Measurements from ENCODE around the gene GRAP2. TPM values are rescaled to one million over a fixed set of nuclear protein-coding genes. Genes with fewer than 3 reads are reported as not detected.

The GRAP2 gene
- total and polyA plus RNA-seq, 2 of the 13 experiments (the other 11 are each of a cell fraction or from before 2014, with no cell fraction given) = 0.15 TPM; not detected in 1

DNA sequence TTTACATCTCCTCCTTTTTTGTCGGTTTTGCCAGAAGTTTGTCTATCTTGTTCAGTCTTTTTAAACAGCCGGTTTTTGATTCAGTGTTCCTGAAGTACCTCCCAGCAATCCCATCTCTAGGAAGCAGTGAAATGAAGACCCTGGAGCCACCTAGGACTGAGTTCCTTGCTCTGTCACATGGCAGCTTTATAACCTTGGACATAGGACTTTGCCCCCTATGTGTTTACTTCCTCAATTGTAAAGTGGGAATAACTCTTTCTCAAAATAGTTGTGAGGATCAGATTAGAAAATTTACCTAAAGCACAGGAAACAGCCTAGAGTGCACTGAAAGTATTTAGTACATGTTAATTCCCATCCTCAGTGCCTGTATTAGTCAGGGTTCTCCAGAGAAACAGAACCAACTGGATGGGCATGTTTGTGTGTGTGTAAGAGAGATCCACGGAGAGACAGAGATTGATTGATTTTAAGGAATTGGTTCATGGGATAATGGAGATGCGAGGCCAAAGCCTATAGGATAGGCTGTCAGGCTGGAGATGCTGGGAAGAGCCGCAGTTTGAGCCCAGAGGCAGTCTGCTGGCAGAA, 113.9 kb downstream of the GRAP2 start:
- no peak for FAIRE-seq
- H3K4me1 ChIP-seq (ENCODE audit: insufficient read depth, low read length) = peaks cover 12% of the 10 kb centered on the region
- no peak overlapping the region for H3K4me2 ChIP-seq (ENCODE audit: low read depth, low read length)
- POLR2A ChIA-PET = no interaction called here
- no peak for ATAC-seq
- 43% methylated on average over 5 of the region's 5 CpGs for WGBS (ENCODE audit: low lambda C conversion rate)
- no peak overlapping the region for H3K9ac ChIP-seq (ENCODE audit: insufficient read depth, low read depth, low read length)
- no peaks in the 10 kb centered on the region for H4K20me1 ChIP-seq (ENCODE audit: insufficient read depth, low read length)
- no TSS peak for BruUV-seq (replicated peaks)
- H3K4me3 ChIP-seq (replicated peaks in 1 of 3; ENCODE audit: insufficient read depth in 1 of 3, low read depth in 2 of 3, low read length in 3 of 3) = no peak overlapping the region
- no peak overlapping the region for H2AFZ ChIP-seq (ENCODE audit: low read length)
- intact Hi-C loops (cut with micrococcal nuclease; ENCODE audit: unreplicated experiment) = no loop called here
- DNase-seq (ENCODE audit: low spot score) = no peak
- peaks cover 1 to 14% of the 10 kb centered on the region in 2 experiments; a peak in 1 of 5 replicates for H3K27me3 ChIP-seq (ENCODE audit: control insufficient read depth in 1 of 2, insufficient read depth in 2 of 2, low read length in 2 of 2)
- H3K79me2 ChIP-seq (ENCODE audit: insufficient read depth, low read length) = no peaks in the 10 kb centered on the region
- TF ChIP-seq ZNF792 (CRISPR knock-in tag; IDR thresholded peaks at IDR 0.05) = no peak
- TF ChIP-seq HNF4A (CRISPR knock-in tag; IDR thresholded peaks at IDR 0.05) = 0 out of 2 replicates have a peak, but pooled peaks have one; percentile 7
- no peaks in the 10 kb centered on the region for H3K36me3 ChIP-seq (replicated peaks in 1 of 2; ENCODE audit: control insufficient read depth in 1 of 2, insufficient read depth in 2 of 2, low read length in 2 of 2)
- CTCF ChIA-PET (ENCODE audit: low intra/inter-chr PET ratio, low total read pairs) = no interaction called here
- no peak overlapping the region for H3K27ac ChIP-seq (ENCODE audit: extremely low read length, insufficient read depth, low read length)
- in situ Hi-C loops (cut with HindIII; ENCODE audit: extremely low pct_ligation_motif_present, low pct_unique_long_range_greater_than_20kb) = no loop called here
- H3K9me3 ChIP-seq (ENCODE audit: low read length) = no peaks in the 10 kb centered on the region

DNA sequence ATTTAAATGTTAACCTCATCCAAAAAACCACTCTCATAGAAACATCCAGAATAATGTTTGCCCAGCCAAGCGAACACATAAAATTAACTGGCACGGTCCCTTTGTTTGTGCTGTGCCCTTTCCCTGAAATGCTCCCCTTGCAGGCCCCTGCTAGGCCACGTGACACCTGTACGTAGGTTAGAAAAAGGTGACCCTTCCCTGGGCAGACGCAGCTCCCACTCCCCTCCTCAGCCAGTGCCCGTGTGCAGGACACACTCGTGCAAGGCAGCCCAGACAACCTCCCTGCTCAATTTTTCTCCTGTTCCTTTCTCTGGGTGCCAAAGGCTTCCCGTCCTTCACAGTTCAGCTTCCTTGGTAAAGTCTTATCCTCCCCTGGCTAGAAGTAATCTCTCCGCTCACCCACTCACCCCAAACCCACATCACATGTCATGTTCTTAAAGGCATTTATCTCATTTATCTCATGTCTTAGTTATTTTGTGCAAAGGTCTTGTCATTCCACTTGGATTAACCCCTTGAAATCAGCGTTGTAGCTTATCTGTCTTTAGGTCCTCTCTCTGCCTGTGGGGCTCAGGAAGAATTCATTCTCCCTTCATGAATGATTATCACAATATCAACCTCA, 114.6 kb downstream of the GRAP2 start:
- Histone ChIP-seq H4K20me1 (ENCODE audit: insufficient read depth, low read length) (no peaks in the 10 kb centered on the region), H3K27me3 (ENCODE audit: control insufficient read depth in 1 of 2, insufficient read depth in 2 of 2, low read length in 2 of 2) (peaks cover 1 to 12% of the 10 kb centered on the region in 2 experiments; a peak in 1 of 5 replicates), H3K9ac (ENCODE audit: insufficient read depth, low read depth, low read length) (no peak overlapping the region), H3K27ac (ENCODE audit: extremely low read length, insufficient read depth, low read length) (no peak overlapping the region), H3K9me3 (ENCODE audit: low read length) (no peaks in the 10 kb centered on the region), H3K4me1 (ENCODE audit: insufficient read depth, low read length) (peaks cover 12% of the 10 kb centered on the region), H3K4me2 (ENCODE audit: low read depth, low read length) (no peak overlapping the region), H3K4me3 (replicated peaks in 1 of 3; ENCODE audit: insufficient read depth in 1 of 3, low read depth in 2 of 3, low read length in 3 of 3) (no peak overlapping the region), H3K79me2 (ENCODE audit: insufficient read depth, low read length) (no peaks in the 10 kb centered on the region), H2AFZ (ENCODE audit: low read length) (no peak overlapping the region), H3K36me3 (replicated peaks in 1 of 2; ENCODE audit: control insufficient read depth in 1 of 2, insufficient read depth in 2 of 2, low read length in 2 of 2) (no peaks in the 10 kb centered on the region)
- FAIRE-seq (no peak), DNase-seq (ENCODE audit: low spot score) (no peak), ATAC-seq (no peak)
- TF ChIP-seq MTA3 (CRISPR knock-in tag; IDR thresholded peaks at IDR 0.05) (no peak), ZNF605 (CRISPR knock-in tag; IDR thresholded peaks at IDR 0.05) (no peak), ZNF337 (CRISPR knock-in tag; IDR thresholded peaks at IDR 0.05; ENCODE audit: borderline replicate concordance, low read depth) (no peak), HNF4A (CRISPR knock-in tag; IDR thresholded peaks at IDR 0.05) (no peak), ZBTB42 (CRISPR knock-in tag; IDR thresholded peaks at IDR 0.05) (no peak), PHF5A (CRISPR knock-in tag; IDR thresholded peaks at IDR 0.05; ENCODE audit: low read depth, unreplicated experiment) (no peak), TRIM24 (CRISPR knock-in tag; IDR thresholded peaks at IDR 0.05) (no peak), PHF8 (CRISPR knock-in tag; IDR thresholded peaks at IDR 0.05) (no peak)
- TF ChIP-seq, protein P1, sequence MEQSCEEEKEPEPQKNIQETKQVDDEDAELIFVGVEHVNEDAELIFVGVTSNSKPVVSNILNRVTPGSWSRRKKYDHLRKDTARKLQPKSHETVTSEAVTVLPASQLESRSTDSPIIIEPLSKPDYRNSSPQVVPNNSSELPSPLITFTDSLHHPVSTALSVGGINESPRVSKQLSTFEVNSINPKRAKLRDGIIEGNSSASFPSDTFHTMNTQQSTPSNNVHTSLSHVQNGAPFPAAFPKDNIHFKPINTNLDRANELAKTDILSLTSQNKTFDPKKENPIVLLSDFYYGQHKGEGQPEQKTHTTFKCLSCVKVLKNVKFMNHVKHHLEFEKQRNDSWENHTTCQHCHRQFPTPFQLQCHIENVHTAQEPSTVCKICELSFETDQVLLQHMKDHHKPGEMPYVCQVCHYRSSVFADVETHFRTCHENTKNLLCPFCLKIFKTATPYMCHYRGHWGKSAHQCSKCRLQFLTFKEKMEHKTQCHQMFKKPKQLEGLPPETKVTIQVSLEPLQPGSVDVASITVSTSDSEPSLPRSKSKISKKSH (CRISPR knock-in tag; IDR thresholded peaks at IDR 0.05; ENCODE audit: borderline replicate concordance) = no peak
- BruUV-seq (replicated peaks) = no TSS peak
- POLR2A ChIA-PET = no interaction called here
- intact Hi-C loops (cut with micrococcal nuclease; ENCODE audit: unreplicated experiment) = no loop called here
- 34% methylated on average over 10 of the region's 10 CpGs for WGBS (ENCODE audit: low lambda C conversion rate)
- in situ Hi-C loops (cut with HindIII; ENCODE audit: extremely low pct_ligation_motif_present, low pct_unique_long_range_greater_than_20kb) = no loop called here
- CTCF ChIA-PET (ENCODE audit: low intra/inter-chr PET ratio, low total read pairs) = no interaction called here

All from HepG2 (cell line).